ENCODE data around the gene MAPK7. TPM values are rescaled to one million over a fixed set of nuclear protein-coding genes. Genes with fewer than 3 reads are reported as not detected.

Gene MAPK7
- polyA plus RNA-seq, 1 of the 3 experiments (the other 2 are of a cell fraction): 19.1 TPM

DNA sequence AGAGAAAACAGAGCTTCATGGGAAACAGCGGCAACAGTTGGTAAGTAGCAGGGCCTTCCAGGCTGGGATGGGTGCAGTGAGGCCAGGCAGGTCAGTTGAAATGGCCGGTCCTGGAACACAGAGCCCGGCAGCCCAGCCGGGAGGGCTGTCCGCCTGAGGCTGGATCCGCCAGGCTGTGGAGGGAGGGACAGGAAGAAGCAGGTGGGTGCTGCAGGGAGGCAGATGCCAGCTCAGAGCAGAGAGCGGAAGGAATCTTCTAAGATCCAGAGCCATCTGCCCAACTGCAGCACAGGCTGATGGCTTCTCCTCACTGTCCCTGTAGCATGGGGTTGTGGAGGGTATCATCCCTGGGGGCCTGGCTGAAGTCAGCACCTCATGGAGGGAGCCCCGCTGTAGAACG is 33.3 kb downstream of the MAPK7 start:
- H3K4me1 ChIP-seq (ENCODE audit: control insufficient read depth in 1 of 2, insufficient read depth in 2 of 2, low read depth in 1 of 2, low read length in 1 of 2): peaks cover 17 to 40% of the 10 kb centered on the region in 2 experiments; a peak in 3 of 4 replicates
- peaks cover 7% of the 10 kb centered on the region for H3F3A ChIP-seq (replicated peaks; ENCODE audit: insufficient read depth)
- peak overlapping the region; percentile 90 for H3K4me2 ChIP-seq
- ChIA-PET POLR2A (interaction anchor here (0.6 to 3.2 kb wide), 6 partner anchors 21 to 47 kb away, joined by 3 to 22 read pairs (median 6); partner anchors contain the start of gene MAPK7), CTCF (interaction anchor here (1.0 to 7.4 kb wide), 7 partner anchors 12 to 355 kb away, joined by 3 to 79 read pairs (median 5); partner anchors contain the start of gene B9D1)
- peak; percentile 73 for DNase-seq
- H3K79me2 ChIP-seq (ENCODE audit: insufficient read depth): peaks cover 4% of the 10 kb centered on the region; the same call in 1 of the 2 replicates
- peaks cover 0 to 12% of the 10 kb centered on the region in 2 experiments for H3K36me3 ChIP-seq (replicated peaks in 1 of 2; ENCODE audit: control insufficient read depth in 1 of 2, insufficient read depth in 2 of 2, low read length in 1 of 2)
- peak overlapping the region in 1 of 2 experiments; percentile 86; a peak in 2 of 4 replicates for H3K27ac ChIP-seq (ENCODE audit: low read depth in 2 of 2, low read length in 1 of 2)
- H2AFZ ChIP-seq (ENCODE audit: low read depth): peak overlapping the region; percentile 84; the same call in 1 of the 2 replicates
- H3K9me3 ChIP-seq: no peaks in the 10 kb centered on the region
- peak overlapping the region; percentile 50 to 78 for H3K4me3 ChIP-seq (ENCODE audit: low read depth in 2 of 2, low read length in 1 of 2)
- TF ChIP-seq JUND (IDR thresholded peaks at IDR 0.05): no peak
- TF ChIP-seq, protein P1, sequence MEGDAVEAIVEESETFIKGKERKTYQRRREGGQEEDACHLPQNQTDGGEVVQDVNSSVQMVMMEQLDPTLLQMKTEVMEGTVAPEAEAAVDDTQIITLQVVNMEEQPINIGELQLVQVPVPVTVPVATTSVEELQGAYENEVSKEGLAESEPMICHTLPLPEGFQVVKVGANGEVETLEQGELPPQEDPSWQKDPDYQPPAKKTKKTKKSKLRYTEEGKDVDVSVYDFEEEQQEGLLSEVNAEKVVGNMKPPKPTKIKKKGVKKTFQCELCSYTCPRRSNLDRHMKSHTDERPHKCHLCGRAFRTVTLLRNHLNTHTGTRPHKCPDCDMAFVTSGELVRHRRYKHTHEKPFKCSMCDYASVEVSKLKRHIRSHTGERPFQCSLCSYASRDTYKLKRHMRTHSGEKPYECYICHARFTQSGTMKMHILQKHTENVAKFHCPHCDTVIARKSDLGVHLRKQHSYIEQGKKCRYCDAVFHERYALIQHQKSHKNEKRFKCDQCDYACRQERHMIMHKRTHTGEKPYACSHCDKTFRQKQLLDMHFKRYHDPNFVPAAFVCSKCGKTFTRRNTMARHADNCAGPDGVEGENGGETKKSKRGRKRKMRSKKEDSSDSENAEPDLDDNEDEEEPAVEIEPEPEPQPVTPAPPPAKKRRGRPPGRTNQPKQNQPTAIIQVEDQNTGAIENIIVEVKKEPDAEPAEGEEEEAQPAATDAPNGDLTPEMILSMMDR (IDR thresholded peaks at IDR 0.05): no peak
- TF ChIP-seq YY1 (IDR thresholded peaks at IDR 0.05; ENCODE audit: low read depth): 0 out of 2 replicates have a peak, but pooled peaks have one; percentile 23
- no peaks in the 10 kb centered on the region for H4K20me1 ChIP-seq (ENCODE audit: insufficient read depth)
- peak overlapping the region; percentile 59; the same call in 1 of the 2 replicates for H3K9ac ChIP-seq
- no peaks in the 10 kb centered on the region for H3K9me2 ChIP-seq
- WGBS (ENCODE audit: low lambda C conversion rate): 23% methylated on average over 4 of the region's 9 CpGs
- H3K27me3 ChIP-seq (ENCODE audit: insufficient read depth): no peaks in the 10 kb centered on the region

DNA sequence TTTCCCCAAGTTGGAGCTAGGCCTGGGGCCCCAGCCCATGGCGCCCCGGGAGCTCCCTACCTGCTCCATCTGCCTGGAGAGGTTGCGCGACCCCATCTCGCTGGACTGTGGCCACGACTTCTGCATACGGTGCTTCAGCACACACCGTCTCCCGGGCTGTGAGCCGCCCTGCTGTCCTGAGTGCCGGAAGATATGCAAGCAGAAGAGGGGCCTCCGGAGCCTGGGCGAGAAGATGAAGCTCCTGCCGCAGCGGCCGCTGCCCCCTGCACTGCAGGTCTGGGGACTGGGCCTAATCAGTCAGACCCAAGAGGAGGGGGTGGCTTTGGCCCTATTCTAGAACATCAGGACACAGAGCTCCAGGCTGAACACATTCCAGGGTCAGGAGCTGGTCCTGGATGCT is 34.2 kb downstream of the MAPK7 start:
- H3K4me3 ChIP-seq (ENCODE audit: low read depth in 2 of 2, low read length in 1 of 2): no peak overlapping the region
- POLR2A ChIA-PET: interaction anchor here (3.0 to 3.2 kb wide), 2 partner anchors 28 to 35 kb away, joined by 13 to 22 read pairs; partner anchors contain the start of gene MAPK7
- H3K9me3 ChIP-seq: no peaks in the 10 kb centered on the region
- DNase-seq: no peak
- CTCF ChIA-PET: interaction anchor here (1.2 to 7.4 kb wide), 4 partner anchors 19 to 49 kb away, joined by 3 to 79 read pairs (median 14); partner anchors contain the start of gene B9D1
- H2AFZ ChIP-seq (ENCODE audit: low read depth): no peak overlapping the region
- peak overlapping the region; percentile 90 for H3K4me2 ChIP-seq
- peaks cover 4% of the 10 kb centered on the region; the same call in 1 of the 2 replicates for H3K79me2 ChIP-seq (ENCODE audit: insufficient read depth)
- H3K9me2 ChIP-seq: no peaks in the 10 kb centered on the region
- H3K9ac ChIP-seq: no peak overlapping the region
- H3K4me1 ChIP-seq (ENCODE audit: control insufficient read depth in 1 of 2, insufficient read depth in 2 of 2, low read depth in 1 of 2, low read length in 1 of 2): peaks cover 18 to 40% of the 10 kb centered on the region in 2 experiments; a peak in 3 of 4 replicates
- H3F3A ChIP-seq (replicated peaks; ENCODE audit: insufficient read depth): peaks cover 13% of the 10 kb centered on the region
- H4K20me1 ChIP-seq (ENCODE audit: insufficient read depth): no peaks in the 10 kb centered on the region
- WGBS (ENCODE audit: low lambda C conversion rate): 92% methylated on average over 6 of the region's 16 CpGs
- no peaks in the 10 kb centered on the region for H3K27me3 ChIP-seq (ENCODE audit: insufficient read depth)
- peak overlapping the region in 1 of 2 experiments; percentile 86; a peak in 1 of 4 replicates for H3K27ac ChIP-seq (ENCODE audit: low read depth in 2 of 2, low read length in 1 of 2)
- peaks cover 0 to 12% of the 10 kb centered on the region in 2 experiments for H3K36me3 ChIP-seq (replicated peaks in 1 of 2; ENCODE audit: control insufficient read depth in 1 of 2, insufficient read depth in 2 of 2, low read length in 1 of 2)
- no peak for TF ChIP-seq SIN3A (IDR thresholded peaks at IDR 0.05; ENCODE audit: borderline replicate concordance, low read depth, low read length)
- TF ChIP-seq TEAD4 (IDR thresholded peaks at IDR 0.05; ENCODE audit: borderline replicate concordance, insufficient read depth): no peak
- TF ChIP-seq GABPA (IDR thresholded peaks at IDR 0.05; ENCODE audit: low read depth): no peak
- TF ChIP-seq MEF2A (IDR thresholded peaks at IDR 0.05; ENCODE audit: borderline replicate concordance, low read depth): no peak
- no peak for TF ChIP-seq JUND (IDR thresholded peaks at IDR 0.05)
- TF ChIP-seq FOSL2 (IDR thresholded peaks at IDR 0.05; ENCODE audit: borderline replicate concordance, low read depth): no peak
- TF ChIP-seq FOXJ3 (CRISPR knock-in tag; IDR thresholded peaks at IDR 0.05): no peak
- TF ChIP-seq, protein P2, sequence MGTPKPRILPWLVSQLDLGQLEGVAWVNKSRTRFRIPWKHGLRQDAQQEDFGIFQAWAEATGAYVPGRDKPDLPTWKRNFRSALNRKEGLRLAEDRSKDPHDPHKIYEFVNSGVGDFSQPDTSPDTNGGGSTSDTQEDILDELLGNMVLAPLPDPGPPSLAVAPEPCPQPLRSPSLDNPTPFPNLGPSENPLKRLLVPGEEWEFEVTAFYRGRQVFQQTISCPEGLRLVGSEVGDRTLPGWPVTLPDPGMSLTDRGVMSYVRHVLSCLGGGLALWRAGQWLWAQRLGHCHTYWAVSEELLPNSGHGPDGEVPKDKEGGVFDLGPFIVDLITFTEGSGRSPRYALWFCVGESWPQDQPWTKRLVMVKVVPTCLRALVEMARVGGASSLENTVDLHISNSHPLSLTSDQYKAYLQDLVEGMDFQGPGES (IDR thresholded peaks at IDR 0.05; ENCODE audit: low read depth, low read length): no peak
- no peak for TF ChIP-seq RCOR1 (IDR thresholded peaks at IDR 0.05; ENCODE audit: low read length)
- TF ChIP-seq SMC3 (IDR thresholded peaks at IDR 0.05; ENCODE audit: low read depth, low read length): no peak
- no peak for TF ChIP-seq NFIC (IDR thresholded peaks at IDR 0.05; ENCODE audit: borderline replicate concordance)
- TF ChIP-seq, protein P3, sequence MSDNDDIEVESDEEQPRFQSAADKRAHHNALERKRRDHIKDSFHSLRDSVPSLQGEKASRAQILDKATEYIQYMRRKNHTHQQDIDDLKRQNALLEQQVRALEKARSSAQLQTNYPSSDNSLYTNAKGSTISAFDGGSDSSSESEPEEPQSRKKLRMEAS (IDR thresholded peaks at IDR 0.05; ENCODE audit: low read depth): no peak
- no peak for TF ChIP-seq RXRA (IDR thresholded peaks at IDR 0.05; ENCODE audit: borderline replicate concordance, low read depth)
- no peak for TF ChIP-seq ELF1 (IDR thresholded peaks at IDR 0.05)
- no peak for TF ChIP-seq NRF1 (IDR thresholded peaks at IDR 0.05; ENCODE audit: low read depth, low read length)
- TF ChIP-seq, protein P1 (IDR thresholded peaks at IDR 0.05): no peak
- TF ChIP-seq EP300 (IDR thresholded peaks at IDR 0.05; ENCODE audit: borderline replicate concordance in 1 of 2, low read depth in 1 of 2, low read length in 1 of 2): no peak

Measured in SK-N-SH (cell line).